Epithelial cell of esophagus (primary cell): ENCODE data around the gene MCM7.
A peak's percentile ranks its signal among the peaks of the same experiment; 100 is the strongest.
"Not testable (repeated sequence)": the region's sequence is repeated elsewhere in the genome, so short reads cannot be mapped to it uniquely, and the experiment has no call there.

ENCODE experiments used
- DNase-seq: peaks from one replicate; pipeline ENCODE4 v3.0.0; 2010; ENCODE audit warnings: low read depth
- H3K4me3 ChIP-seq: 2 replicates; pipeline ENCODE4 v1.5.1; 2011; ENCODE audit warnings: mild to moderate bottlenecking, low read length, control low read depth
- TF ChIP-seq, protein P1 (sequence below): IDR thresholded peaks from 2 replicates; pipeline ENCODE4 v1.5.1; 2011; ENCODE audit warnings: low read depth, mild to moderate bottlenecking, low read length, control low read depth, inconsistent platforms; ENCODE audit not compliant: insufficient read depth; ENCODE audit errors: missing control alignments

The MCM7 gene

GRCh38 chr7:100101016-100101862, at the start of gene MCM7, which contains the start of gene AP4M1:
Gene MCM7 (minus strand): TSS chr7:100101397. CDS start chr7:100101294, 103 bp downstream.
Gene AP4M1 (plus strand): TSS chr7:100101643. CDS start chr7:100101715, 72 bp downstream.
- DNase-seq: peak; percentile 100
- H3K4me3 ChIP-seq: peak within 1 kb of the TSS; percentile 90
- TF ChIP-seq, protein P1, sequence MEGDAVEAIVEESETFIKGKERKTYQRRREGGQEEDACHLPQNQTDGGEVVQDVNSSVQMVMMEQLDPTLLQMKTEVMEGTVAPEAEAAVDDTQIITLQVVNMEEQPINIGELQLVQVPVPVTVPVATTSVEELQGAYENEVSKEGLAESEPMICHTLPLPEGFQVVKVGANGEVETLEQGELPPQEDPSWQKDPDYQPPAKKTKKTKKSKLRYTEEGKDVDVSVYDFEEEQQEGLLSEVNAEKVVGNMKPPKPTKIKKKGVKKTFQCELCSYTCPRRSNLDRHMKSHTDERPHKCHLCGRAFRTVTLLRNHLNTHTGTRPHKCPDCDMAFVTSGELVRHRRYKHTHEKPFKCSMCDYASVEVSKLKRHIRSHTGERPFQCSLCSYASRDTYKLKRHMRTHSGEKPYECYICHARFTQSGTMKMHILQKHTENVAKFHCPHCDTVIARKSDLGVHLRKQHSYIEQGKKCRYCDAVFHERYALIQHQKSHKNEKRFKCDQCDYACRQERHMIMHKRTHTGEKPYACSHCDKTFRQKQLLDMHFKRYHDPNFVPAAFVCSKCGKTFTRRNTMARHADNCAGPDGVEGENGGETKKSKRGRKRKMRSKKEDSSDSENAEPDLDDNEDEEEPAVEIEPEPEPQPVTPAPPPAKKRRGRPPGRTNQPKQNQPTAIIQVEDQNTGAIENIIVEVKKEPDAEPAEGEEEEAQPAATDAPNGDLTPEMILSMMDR: no peak

DNA sequence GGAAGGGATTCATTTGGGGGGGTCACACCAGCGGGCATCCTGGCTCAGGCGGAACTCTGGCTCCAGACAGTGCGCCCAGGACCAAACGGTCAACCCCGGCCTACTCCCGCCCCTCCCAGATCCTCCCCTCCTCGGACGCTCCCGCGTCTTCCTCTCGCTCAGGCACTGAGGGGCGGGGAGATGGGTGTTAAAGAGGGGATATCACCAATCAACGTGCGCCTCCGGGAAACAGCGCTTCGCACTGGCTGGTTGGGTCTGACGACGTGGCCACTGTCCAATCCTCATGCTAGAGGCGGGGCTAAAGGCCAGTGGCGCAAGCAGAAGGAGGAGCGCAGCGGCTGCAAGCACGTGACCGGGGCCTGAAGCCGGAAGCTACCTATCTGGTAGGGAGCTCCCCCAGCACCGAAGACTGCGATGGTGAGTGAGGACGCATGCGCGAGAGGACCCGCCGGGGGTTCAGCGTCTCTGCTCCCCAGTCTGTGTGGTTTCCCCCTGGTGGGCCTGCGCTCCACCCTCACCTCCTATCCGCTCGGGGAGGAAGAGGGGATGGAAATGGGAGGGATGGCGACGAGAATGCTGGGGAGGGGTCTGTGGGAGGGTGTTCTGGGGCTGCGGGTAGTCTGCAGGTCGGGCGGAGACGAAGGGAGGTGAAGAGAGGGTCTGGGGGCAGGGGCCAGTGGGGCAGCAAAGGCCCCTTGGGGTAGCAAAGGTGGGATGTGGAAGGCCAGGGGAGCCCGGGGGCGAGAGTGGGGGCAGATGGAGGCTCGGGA, 47.5 kb upstream of the MCM7 start, which contains the start of gene LAMTOR4:
Gene LAMTOR4 (plus strand): TSS at position 360 of the 770 bp plus-strand sequence. CDS start 55 bp downstream, at position 415.
- DNase-seq: peak; percentile 100
- H3K4me3 ChIP-seq: peak within 1 kb of the TSS; percentile 87
- TF ChIP-seq, protein P1: no peak

DNA sequence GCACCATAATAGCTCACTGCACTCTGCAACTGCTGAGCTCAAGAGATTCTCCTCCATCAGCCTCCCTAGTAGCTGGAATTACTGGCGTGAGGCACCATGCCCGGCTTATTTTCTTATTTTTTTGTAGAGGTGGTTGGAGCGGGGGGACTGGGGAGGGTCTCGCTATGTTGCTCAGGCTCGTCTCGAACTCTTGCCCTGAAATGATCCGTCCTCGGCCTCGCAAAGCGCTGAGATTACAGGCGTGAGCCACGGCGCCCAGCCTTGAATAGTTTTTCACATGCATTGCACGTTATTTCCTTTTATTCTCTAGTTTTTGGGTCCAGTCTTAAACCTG, 47.0 kb upstream of the MCM7 start:
- TF ChIP-seq, protein P1: no peak
- DNase-seq: no peak

GRCh38 chr7:100147278-100147677, 46.1 kb upstream of the MCM7 start:
- DNase-seq: no peak
- TF ChIP-seq, protein P1: no peak
- no peak overlapping the region for H3K4me3 ChIP-seq

More for the DNA sequence above, 47.0 kb upstream of the MCM7 start:
- H3K4me3 ChIP-seq: peak overlapping the region; percentile 87

DNA sequence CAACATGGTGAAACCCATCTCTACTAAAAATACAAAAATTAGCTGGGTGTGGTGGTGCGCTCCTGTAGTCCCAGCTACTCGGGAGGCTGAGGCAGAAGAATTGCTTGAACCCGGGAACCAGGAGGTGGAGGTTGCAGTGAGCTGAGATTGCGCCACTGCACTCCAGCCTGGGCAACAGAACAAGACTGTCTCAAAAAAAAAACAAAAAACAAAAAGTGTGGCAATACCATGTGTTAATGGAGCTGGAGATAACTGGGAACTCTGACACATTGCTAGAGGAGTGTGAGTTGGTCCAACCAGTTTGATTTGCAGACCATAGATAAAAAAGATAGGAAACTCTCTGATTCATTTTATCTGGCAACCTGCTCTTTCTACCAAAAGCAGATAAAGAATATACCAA, 45.2 kb upstream of the MCM7 start:
- DNase-seq: peak; percentile 86

DNA sequence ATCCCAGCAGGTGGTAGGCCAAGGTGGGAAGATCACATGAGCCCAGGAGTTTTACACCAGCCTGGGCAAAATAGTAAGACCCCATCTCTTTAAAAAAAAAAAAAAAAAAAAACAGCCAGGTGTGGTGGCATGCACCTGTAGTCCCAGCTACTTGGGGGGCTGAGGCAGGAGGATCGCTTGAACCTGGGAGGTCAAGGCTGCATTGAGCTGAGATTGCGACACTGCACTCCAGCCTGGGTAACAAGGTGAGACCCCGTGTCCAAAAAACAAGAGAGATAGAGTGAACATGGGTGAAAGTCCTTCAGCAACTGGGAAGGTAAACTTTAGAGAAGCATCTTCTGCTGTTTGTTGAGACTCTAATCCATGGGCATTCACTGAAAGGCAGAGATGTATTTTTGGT, 41.3 kb upstream of the MCM7 start:
- TF ChIP-seq, protein P1: no peak
- no peak for DNase-seq
- no peak overlapping the region for H3K4me3 ChIP-seq

More for the DNA sequence above, 45.2 kb upstream of the MCM7 start:
- not testable (repeated sequence) for H3K4me3 ChIP-seq

DNA sequence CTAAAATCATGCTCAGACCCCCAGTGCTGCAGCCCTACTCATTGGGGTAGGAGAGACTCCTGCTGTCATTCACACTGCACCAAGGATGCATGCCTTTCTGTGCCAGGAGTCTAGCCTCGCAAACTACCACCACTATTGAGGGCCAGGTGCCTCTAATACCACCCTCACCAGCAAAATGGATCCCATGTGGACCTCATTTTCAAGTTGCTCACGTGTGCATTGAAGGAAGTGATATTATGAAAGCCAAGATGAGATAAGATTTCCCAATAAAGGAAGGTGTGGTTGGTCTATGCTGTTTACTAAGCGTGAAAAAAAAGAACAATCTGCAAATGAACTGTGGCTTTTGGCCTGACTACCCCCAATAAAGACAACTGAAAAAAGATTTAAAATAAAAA, 40.4 kb upstream of the MCM7 start:
- no peak overlapping the region for H3K4me3 ChIP-seq
- DNase-seq: no peak
- TF ChIP-seq, protein P1: no peak
